Measurements from ENCODE around the gene DLG2.

Gene DLG2

GRCh38 chr11:85663753-85664614 lies 36.8 kb upstream of the DLG2 start:
- peak; percentile 51 for TF ChIP-seq CTCF (IDR thresholded peaks at IDR 0.05)

GRCh38 chr11:85663080-85663752 lies 36.1 kb upstream of the DLG2 start:
- no peak for TF ChIP-seq CTCF (IDR thresholded peaks at IDR 0.05)

GRCh38 chr11:85661972-85662664 lies 35.0 kb upstream of the DLG2 start:
- TF ChIP-seq CTCF (IDR thresholded peaks at IDR 0.05): no peak

GRCh38 chr11:85658180-85658579 lies 31.0 kb upstream of the DLG2 start:
- TF ChIP-seq CTCF (IDR thresholded peaks at IDR 0.05): no peak

- TF ChIP-seq CTCF (IDR thresholded peaks at IDR 0.05): no peak
These were observed 29.6 kb upstream of the DLG2 start for GRCh38 chr11:85656777-85657176.

GRCh38 chr11:85652786-85653447 lies 25.8 kb upstream of the DLG2 start:
- TF ChIP-seq CTCF (IDR thresholded peaks at IDR 0.05): no peak

GRCh38 chr11:85651118-85651517 lies 24.0 kb upstream of the DLG2 start:
- no peak for TF ChIP-seq CTCF (IDR thresholded peaks at IDR 0.05)

Measured in LNCAP (cell line).